CD14-positive monocyte (primary cell): ENCODE measurements around the gene PPM1H. TPM values are rescaled to one million over a fixed set of nuclear protein-coding genes. Genes with fewer than 3 reads are reported as not detected.
"Not testable (repeated sequence)": the region's sequence is repeated elsewhere in the genome, so short reads cannot be mapped to it uniquely, and the experiment has no call there.

Experiments
- DNase-seq, 3 donors: peaks; one replicate each; pipeline ENCODE4 v3.0.0-alpha.2; 2011 to 2022
- H2AFZ ChIP-seq: 2 replicates; pipeline ENCODE4 v1.6.0; 2012; ENCODE audit warnings: mild to moderate bottlenecking, low read depth, low read length, inconsistent platforms; ENCODE audit not compliant: insufficient read depth, poor library complexity, severe bottlenecking
- H3K27ac ChIP-seq, 2 donors: 1 replicate in 1 of 2; 2 replicates in 1 of 2; pipeline ENCODE4 v1.5.1; 2012 to 2013; ENCODE audit warnings: low read length in 2 of 2, control low read depth in 1 of 2, inconsistent platforms in 1 of 2, low read depth in 1 of 2, mild to moderate bottlenecking in 1 of 2
- H3K27me3 ChIP-seq, 2 donors: one replicate each; pipeline versions ENCODE4 v1.6.0 to v1.6.1; 2011 to 2013; ENCODE audit warnings: low read length in 2 of 2; ENCODE audit not compliant: control insufficient read depth in 2 of 2, insufficient read depth in 2 of 2
- H3K36me3 ChIP-seq, 2 donors: replicated peaks in 1 of 2; 1 replicate in 1 of 2; 2 replicates in 1 of 2; pipeline versions ENCODE4 v1.5.1 to v1.6.1; 2012 to 2013; ENCODE audit warnings: low read length in 2 of 2, control low read depth in 1 of 2, inconsistent platforms in 1 of 2, mild to moderate bottlenecking in 1 of 2; ENCODE audit not compliant: insufficient read depth in 2 of 2, control insufficient read depth in 1 of 2
- H3K4me1 ChIP-seq, 2 donors: 1 replicate in 1 of 2; 2 replicates in 1 of 2; pipeline versions ENCODE4 v1.5.1 to v1.6.1; 2012 to 2013; ENCODE audit warnings: low read length in 2 of 2, control low read depth in 1 of 2, inconsistent platforms in 1 of 2, mild to moderate bottlenecking in 1 of 2, moderate library complexity in 1 of 2; ENCODE audit not compliant: insufficient read depth in 2 of 2, control insufficient read depth in 1 of 2
- H3K4me2 ChIP-seq: replicated peaks from 2 replicates; pipeline ENCODE3; 2012; ENCODE audit warnings: low read length, moderate library complexity, mild to moderate bottlenecking; ENCODE audit not compliant: poor library complexity, severe bottlenecking; ENCODE audit errors: extremely low read depth
- H3K4me3 ChIP-seq, 3 experiments: fragments of 200-600 bp in 1 of 3; sonication (generic) in 1 of 3; replicated peaks in 1 of 3; 1 replicate in 2 of 3; 2 replicates in 1 of 3; pipeline ENCODE4 v1.5.1; 2011 to 2013; ENCODE audit warnings: low read length in 3 of 3, mild to moderate bottlenecking in 3 of 3, control low read depth in 2 of 3, low read depth in 2 of 3, inconsistent platforms in 1 of 3, moderate library complexity in 1 of 3
- H3K79me2 ChIP-seq: 2 replicates; pipeline ENCODE4 v1.6.0; 2012; ENCODE audit warnings: mild to moderate bottlenecking, control low read depth, inconsistent platforms, low read length, moderate library complexity; ENCODE audit not compliant: insufficient read depth
- H3K9ac ChIP-seq: 2 replicates; pipeline ENCODE4 v1.6.0; 2017; ENCODE audit warnings: low read length, mild to moderate bottlenecking; ENCODE audit not compliant: insufficient read depth, poor library complexity, severe bottlenecking
- H3K9me3 ChIP-seq, 2 donors: replicated peaks in 1 of 2; 1 replicate in 1 of 2; 2 replicates in 1 of 2; pipeline versions ENCODE4 v1.5.1 to v1.6.1; 2012 to 2013; ENCODE audit warnings: low read length in 2 of 2, control low read depth in 1 of 2; ENCODE audit not compliant: control insufficient read depth in 1 of 2, insufficient read depth in 1 of 2
- H4K20me1 ChIP-seq: 2 replicates; pipeline ENCODE4 v1.6.0; 2012; ENCODE audit warnings: mild to moderate bottlenecking, low read length, control low read depth, moderate library complexity; ENCODE audit not compliant: insufficient read depth
- H3K27ac Mint-ChIP-seq, 7 donors: one replicate each; pipeline ENCODE4 v1.8.0; 2020; ENCODE audit warnings: mild to moderate bottlenecking in 7 of 7, mixed read lengths in 7 of 7, moderate library complexity in 6 of 7, inconsistent platforms in 2 of 7
- H3K27me3 Mint-ChIP-seq, 3 donors: one replicate each; pipeline ENCODE4 v1.8.0; 2021 to 2022; ENCODE audit warnings: low read depth in 3 of 3, mild to moderate bottlenecking in 3 of 3, mixed read lengths in 3 of 3, moderate library complexity in 3 of 3, inconsistent platforms in 1 of 3
- H3K36me3 Mint-ChIP-seq, 2 donors: one replicate each; pipeline ENCODE4 v1.8.0; 2020; ENCODE audit warnings: mixed read lengths in 2 of 2, inconsistent platforms in 1 of 2, mild to moderate bottlenecking in 1 of 2
- H3K4me1 Mint-ChIP-seq: one replicate; pipeline ENCODE4 v1.8.0; 2020; ENCODE audit warnings: mild to moderate bottlenecking, mixed read lengths
- H3K4me3 Mint-ChIP-seq, 2 donors: one replicate each; pipeline ENCODE4 v1.8.0; 2020; ENCODE audit warnings: mild to moderate bottlenecking in 2 of 2, mixed read lengths in 2 of 2, moderate library complexity in 1 of 2
- H3K9me3 Mint-ChIP-seq, 7 donors: one replicate each; pipeline ENCODE4 v1.8.0; 2020 to 2022; ENCODE audit warnings: mixed read lengths in 7 of 7, mild to moderate bottlenecking in 6 of 7, moderate library complexity in 6 of 7, inconsistent platforms in 2 of 7
- WGBS: methylation state at CpG from one replicate; pipeline ENCODE4 v1.1.5; 2013; ENCODE audit warnings: missing lambda C conversion rate; ENCODE audit not compliant: insufficient coverage; 5-methylcytosine and 5-hydroxymethylcytosine counted together
- intact Hi-C, 2 donors: fragments of 100-400 bp; cut with micrococcal nuclease; formaldehyde crosslinking; loops; one replicate each; pipeline versions ENCODE4 v1.15.0 to v1.15.1; 2023
- polyA plus RNA-seq, 3 donors: library from polyadenylated mRNA; depleted of rRNA in 1 of 3; unstranded in 2 of 3; stranded (reverse) in 1 of 3; fragments of 300-500 nt in 2 of 3; fragments of >200 nt in 1 of 3; fragmentation: Illumina TruSeq in 2 of 3; gene quantifications; 1 replicate in 2 of 3; 2 replicates in 1 of 3; pipeline ENCODE4 v1.2.3, GENCODE V29; 2012 to 2021
- TF ChIP-seq, protein P1 (sequence below): fragments of 200-600 bp; IDR thresholded peaks from one replicate; pipeline ENCODE4 v1.8.0; 2022; ENCODE audit warnings: antibody characterized with exemption, mild to moderate bottlenecking

PPM1H gene
- polyA plus RNA-seq, 3 donors: 1.5 to 2.8 (median 1.9) TPM

DNA sequence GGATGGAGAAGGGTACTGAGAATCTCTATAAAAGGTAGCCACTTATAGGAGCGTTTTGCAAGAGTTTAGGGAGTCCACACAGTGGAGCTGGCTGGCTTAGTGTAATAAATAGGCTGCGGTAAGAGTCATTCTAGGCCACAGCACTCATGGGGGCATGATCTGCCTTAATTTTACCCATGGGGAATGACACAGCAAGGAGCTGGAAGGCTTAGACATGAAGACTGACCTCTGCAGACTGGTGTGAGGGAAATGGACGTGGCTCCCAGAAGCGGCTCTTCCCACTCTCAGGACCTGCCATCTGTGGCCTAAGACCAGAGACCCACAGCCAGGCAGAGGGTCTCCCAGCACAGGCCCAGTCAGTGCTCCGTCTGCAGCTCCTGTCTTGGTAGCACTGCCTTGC, 173.3 kb downstream of the PPM1H start:
- H3K4me3 ChIP-seq: no peak overlapping the region

DNA sequence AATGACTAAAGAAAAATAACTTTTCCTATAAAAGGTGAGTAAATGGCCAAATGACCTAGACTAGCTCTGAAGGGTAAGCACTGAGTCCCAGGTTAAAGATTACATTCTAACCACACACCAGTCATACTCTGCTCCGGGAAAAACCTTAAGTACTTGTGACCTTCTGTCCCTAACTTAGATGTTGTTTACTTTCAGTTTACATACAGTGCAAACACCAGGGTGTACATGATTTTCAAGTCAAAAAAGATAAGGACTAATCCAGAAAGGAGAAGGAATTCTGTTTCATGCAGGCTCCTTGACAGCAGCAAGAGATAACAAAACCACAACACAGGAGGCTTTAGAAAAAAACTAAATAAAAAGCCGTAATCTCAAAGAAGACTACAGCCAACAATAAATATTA, 174.2 kb downstream of the PPM1H start:
- H3K9me3 Mint-ChIP-seq: peaks cover 0 to 2% (median 0%) of the 10 kb centered on the region in 7 donors
- no peak overlapping the region for H3K27ac ChIP-seq
- intact Hi-C loops: no loop called here
- no peaks in the 10 kb centered on the region for H3K27me3 ChIP-seq
- no peak overlapping the region for H2AFZ ChIP-seq
- no peak for DNase-seq
- no peaks in the 10 kb centered on the region for H3K9me3 ChIP-seq
- H3K36me3 ChIP-seq: no peaks in the 10 kb centered on the region
- WGBS: no CpG with 5 or more reads among the region's 2 CpGs
- no peaks in the 10 kb centered on the region for H3K4me1 ChIP-seq
- no peak overlapping the region for H3K4me3 Mint-ChIP-seq
- no peak overlapping the region for H3K4me2 ChIP-seq
- H3K4me3 ChIP-seq: no peak overlapping the region
- no peak overlapping the region for H3K27ac Mint-ChIP-seq
- TF ChIP-seq, protein P1, sequence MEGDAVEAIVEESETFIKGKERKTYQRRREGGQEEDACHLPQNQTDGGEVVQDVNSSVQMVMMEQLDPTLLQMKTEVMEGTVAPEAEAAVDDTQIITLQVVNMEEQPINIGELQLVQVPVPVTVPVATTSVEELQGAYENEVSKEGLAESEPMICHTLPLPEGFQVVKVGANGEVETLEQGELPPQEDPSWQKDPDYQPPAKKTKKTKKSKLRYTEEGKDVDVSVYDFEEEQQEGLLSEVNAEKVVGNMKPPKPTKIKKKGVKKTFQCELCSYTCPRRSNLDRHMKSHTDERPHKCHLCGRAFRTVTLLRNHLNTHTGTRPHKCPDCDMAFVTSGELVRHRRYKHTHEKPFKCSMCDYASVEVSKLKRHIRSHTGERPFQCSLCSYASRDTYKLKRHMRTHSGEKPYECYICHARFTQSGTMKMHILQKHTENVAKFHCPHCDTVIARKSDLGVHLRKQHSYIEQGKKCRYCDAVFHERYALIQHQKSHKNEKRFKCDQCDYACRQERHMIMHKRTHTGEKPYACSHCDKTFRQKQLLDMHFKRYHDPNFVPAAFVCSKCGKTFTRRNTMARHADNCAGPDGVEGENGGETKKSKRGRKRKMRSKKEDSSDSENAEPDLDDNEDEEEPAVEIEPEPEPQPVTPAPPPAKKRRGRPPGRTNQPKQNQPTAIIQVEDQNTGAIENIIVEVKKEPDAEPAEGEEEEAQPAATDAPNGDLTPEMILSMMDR: no peak
- no peaks in the 10 kb centered on the region for H4K20me1 ChIP-seq
- no peak overlapping the region for H3K9ac ChIP-seq
- peaks cover 0 to 11% of the 10 kb centered on the region in 2 donors for H3K36me3 Mint-ChIP-seq
- H3K4me1 Mint-ChIP-seq: peaks cover 3% of the 10 kb centered on the region
- H3K79me2 ChIP-seq: no peaks in the 10 kb centered on the region
- H3K27me3 Mint-ChIP-seq: peaks cover 0 to 1% (median 0%) of the 10 kb centered on the region in 3 donors

More for the DNA sequence above, 173.3 kb downstream of the PPM1H start:
- Histone ChIP-seq H3K27ac (no peak overlapping the region), H3K4me1 (no peaks in the 10 kb centered on the region), H3K9ac (no peak overlapping the region), H3K9me3 (no peaks in the 10 kb centered on the region), H3K36me3 (no peaks in the 10 kb centered on the region), H2AFZ (no peak overlapping the region), H4K20me1 (no peaks in the 10 kb centered on the region), H3K79me2 (no peaks in the 10 kb centered on the region), H3K27me3 (no peaks in the 10 kb centered on the region), H3K4me2 (no peak overlapping the region)
- Mint-ChIP-seq H3K27me3 (peaks cover 0 to 1% (median 0%) of the 10 kb centered on the region in 3 donors), H3K4me1 (peaks cover 3% of the 10 kb centered on the region), H3K4me3 (no peak overlapping the region), H3K27ac (no peak overlapping the region), H3K36me3 (peaks cover 0 to 11% of the 10 kb centered on the region in 2 donors), H3K9me3 (peaks cover 0 to 2% (median 0%) of the 10 kb centered on the region in 7 donors)
- no peak for DNase-seq
- 100% methylated on average over 5 of the region's 5 CpGs for WGBS
- intact Hi-C loops: no loop called here
- TF ChIP-seq, protein P1: no peak

DNA sequence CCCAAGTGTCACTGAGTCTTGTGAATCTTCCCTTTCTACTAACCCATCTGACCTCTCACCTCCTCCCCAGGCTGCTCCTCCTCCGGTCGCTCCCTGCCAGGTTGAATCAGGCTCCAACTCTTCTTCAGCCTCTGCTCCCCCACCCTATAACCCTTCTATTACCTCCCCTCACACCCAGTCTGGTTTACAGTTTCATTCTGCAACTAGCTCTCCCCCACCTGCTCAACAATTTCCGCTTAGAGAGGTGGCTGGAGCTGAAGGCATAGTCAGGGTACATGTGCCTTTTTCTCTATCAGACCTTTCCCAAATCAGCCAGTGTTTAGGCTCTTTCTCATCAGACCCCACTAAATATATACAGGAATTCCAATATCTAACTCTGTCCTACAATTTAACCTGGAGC, 174.6 kb downstream of the PPM1H start:
- H3K9me3 Mint-ChIP-seq, H3K27me3 Mint-ChIP-seq, H4K20me1 ChIP-seq, H3K4me1 Mint-ChIP-seq, H3K27ac Mint-ChIP-seq, H3K27ac ChIP-seq, H3K79me2 ChIP-seq, H3K9me3 ChIP-seq, H3K36me3 ChIP-seq, H3K4me1 ChIP-seq, H3K9ac ChIP-seq, H3K4me2 ChIP-seq, DNase-seq, H3K4me3 Mint-ChIP-seq, intact Hi-C loops, H3K27me3 ChIP-seq, H2AFZ ChIP-seq, H3K4me3 ChIP-seq: not testable (repeated sequence)
- WGBS: 40% methylated on average over 1 of the region's 3 CpGs
- peaks cover 0 to 11% of the 10 kb centered on the region in 2 donors for H3K36me3 Mint-ChIP-seq
